PC-9 (cell line): ENCODE data around the gene GABRP. TPM values are rescaled to one million over a fixed set of nuclear protein-coding genes. Genes with fewer than 3 reads are reported as not detected.

ENCODE experiments used
- BruUV-seq: library from RNA; stranded (reverse); fragments of 400-500 nt; replicated peaks from 2 replicates; lab custom pipeline; 2021; lab: Mats Ljungman, UMichigan
- CTCF ChIA-PET: fragments of 300-600 bp; sonication (Branson Sonifier 250); formaldehyde crosslinking; loops from one replicate; lab custom pipeline; 2022; ENCODE audit warnings: antibody characterized with exemption; lab: Charles Lee
- POLR2A ChIA-PET: fragments of 300-600 bp; sonication (Branson Sonifier 250); formaldehyde crosslinking; loops from one replicate; lab custom pipeline; 2022; ENCODE audit warnings: antibody characterized with exemption; ENCODE audit not compliant: unreplicated experiment; lab: Charles Lee
- DNase-seq, 2 experiments: peaks; one replicate each; pipeline versions ENCODE4 v3.0.0 to v3.0.0-alpha.2; 2015 to 2022; ENCODE audit warnings: mixed read lengths in 1 of 2
- H2AFZ ChIP-seq: fragments of 200-600 bp; sonication (generic); 2 replicates; pipeline ENCODE4 v1.8.1; 2017; ENCODE audit warnings: antibody characterized with exemption
- H3F3A ChIP-seq: fragments of 200-600 bp; sonication (generic); 2 replicates; pipeline ENCODE4 v1.8.1; 2017; ENCODE audit warnings: antibody characterized with exemption, mild to moderate bottlenecking, low read depth; ENCODE audit not compliant: insufficient read depth
- H3K27ac ChIP-seq: fragments of 200-600 bp; sonication (generic); 2 replicates; pipeline ENCODE4 v1.6.1; 2016; ENCODE audit warnings: mixed run types
- H3K27me3 ChIP-seq: fragments of 200-600 bp; sonication (generic); 2 replicates; pipeline ENCODE4 v1.6.1; 2016; ENCODE audit warnings: low read depth, mixed run types; ENCODE audit not compliant: insufficient read depth
- H3K36me3 ChIP-seq: fragments of 200-600 bp; sonication (generic); 2 replicates; pipeline ENCODE4 v1.6.1; 2016; ENCODE audit warnings: low read depth, mixed run types
- H3K4me1 ChIP-seq: fragments of 200-600 bp; sonication (generic); replicated peaks from 2 replicates; pipeline ENCODE4 v1.6.1; 2016; ENCODE audit warnings: mixed run types; ENCODE audit not compliant: insufficient read depth
- H3K4me2 ChIP-seq: fragments of 200-600 bp; sonication (generic); 2 replicates; pipeline ENCODE4 v1.6.1; 2017; ENCODE audit warnings: mixed run types
- H3K4me3 ChIP-seq: fragments of 200-600 bp; sonication (generic); 2 replicates; pipeline ENCODE4 v1.6.1; 2016; ENCODE audit warnings: mixed run types
- H3K79me2 ChIP-seq: fragments of 200-600 bp; sonication (generic); 2 replicates; pipeline ENCODE4 v1.6.1; 2017; ENCODE audit warnings: low read depth, mixed run types
- H3K9me2 ChIP-seq: fragments of 200-600 bp; sonication (generic); 2 replicates; pipeline ENCODE4 v1.8.1; 2017; ENCODE audit warnings: mild to moderate bottlenecking; ENCODE audit not compliant: insufficient read depth
- H3K9me3 ChIP-seq: fragments of 200-600 bp; sonication (generic); 2 replicates; pipeline ENCODE4 v1.8.1; 2016; ENCODE audit warnings: low read depth; ENCODE audit not compliant: insufficient read depth
- H4K20me1 ChIP-seq: fragments of 200-600 bp; sonication (generic); 2 replicates; pipeline ENCODE4 v1.8.1; 2017; ENCODE audit not compliant: insufficient read depth
- CTCF ChIP-seq: fragments of 200-600 bp; sonication (generic); conservative IDR thresholded peaks from 2 replicates; pipeline ENCODE4 v1.6.1; 2017; ENCODE audit warnings: mixed run types, antibody characterized with exemption, mild to moderate bottlenecking, moderate library complexity
- EZH2 ChIP-seq: fragments of 200-600 bp; sonication (generic); IDR thresholded peaks from 2 replicates; pipeline ENCODE4 v1.8.0; 2017; ENCODE audit warnings: antibody characterized with exemption, low read depth
- intact Hi-C: fragments of 100-400 bp; cut with micrococcal nuclease; formaldehyde crosslinking; loops from one replicate; pipeline ENCODE4 v1.10.0; 2022; ENCODE audit not compliant: unreplicated experiment
- total RNA-seq: library from RNA; stranded (reverse); gene quantifications from 2 replicates; pipeline ENCODE4 v1.2.3, GENCODE V29; 2021

GABRP gene
- total RNA-seq, 1 experiment from 2014 or later: 2.1 TPM

- no peaks in the 10 kb centered on the region for H4K20me1 ChIP-seq
- no peaks in the 10 kb centered on the region for H3K36me3 ChIP-seq
- CTCF ChIA-PET: no interaction called here
- TF ChIP-seq EZH2 (no peak), CTCF (peak; percentile 58)
- H3K4me3 ChIP-seq: no peak overlapping the region
- no peaks in the 10 kb centered on the region for H3K9me3 ChIP-seq
- peak overlapping the region; percentile 96 for H3K27ac ChIP-seq
- peak overlapping the region; percentile 82 for H3K4me2 ChIP-seq
- peaks cover 8% of the 10 kb centered on the region; the same call in 1 of the 2 replicates for H3K79me2 ChIP-seq
- H3F3A ChIP-seq: peaks cover 55% of the 10 kb centered on the region
- POLR2A ChIA-PET: no interaction called here
- no peak overlapping the region for H2AFZ ChIP-seq
- intact Hi-C loops: loop anchor here (10.0 kb wide), 2 partner anchors 167 to 1157 kb away; no protein-coding TSS in a partner anchor
- BruUV-seq: no TSS peak
- peaks cover 78% of the 10 kb centered on the region for H3K4me1 ChIP-seq
- no peak for DNase-seq
- H3K9me2 ChIP-seq: no peaks in the 10 kb centered on the region
- H3K27me3 ChIP-seq: no peaks in the 10 kb centered on the region
Observed at GRCh38 chr5:170747851-170748250, 35.7 kb upstream of the GABRP start.

GRCh38 chr5:170748951-170749471 lies 34.5 kb upstream of the GABRP start:
- no peak for DNase-seq
- TF ChIP-seq CTCF (no peak), EZH2 (no peak)
- no peaks in the 10 kb centered on the region for H4K20me1 ChIP-seq
- H3K4me1 ChIP-seq: peaks cover 89% of the 10 kb centered on the region
- H3K27ac ChIP-seq: peak overlapping the region; percentile 96
- no peaks in the 10 kb centered on the region for H3K36me3 ChIP-seq
- intact Hi-C loops: loop anchor here (10.0 kb wide), 2 partner anchors 166 to 1156 kb away; no protein-coding TSS in a partner anchor
- H3K9me3 ChIP-seq: no peaks in the 10 kb centered on the region
- H3F3A ChIP-seq: peaks cover 61% of the 10 kb centered on the region
- peaks cover 8% of the 10 kb centered on the region; the same call in 1 of the 2 replicates for H3K79me2 ChIP-seq
- ChIA-PET CTCF (interaction anchor here (0.8 kb wide), 1 partner anchor 42 kb away, joined by 3 read pairs; no protein-coding TSS in a partner anchor), POLR2A (no interaction called here)
- BruUV-seq: no TSS peak
- peak overlapping the region; percentile 77 for H3K4me2 ChIP-seq
- no peak overlapping the region for H2AFZ ChIP-seq
- no peaks in the 10 kb centered on the region for H3K27me3 ChIP-seq
- H3K4me3 ChIP-seq: no peak overlapping the region
- H3K9me2 ChIP-seq: no peaks in the 10 kb centered on the region

- no peaks in the 10 kb centered on the region for H3K9me3 ChIP-seq
- DNase-seq: peak; percentile 74 to 99
- H3K4me1 ChIP-seq: peaks cover 86% of the 10 kb centered on the region
- no TSS peak for BruUV-seq
- TF ChIP-seq CTCF (no peak), EZH2 (no peak)
- H3K36me3 ChIP-seq: no peaks in the 10 kb centered on the region
- peaks cover 59% of the 10 kb centered on the region for H3F3A ChIP-seq
- H3K4me2 ChIP-seq: peak overlapping the region; percentile 77
- no peaks in the 10 kb centered on the region for H3K27me3 ChIP-seq
- no peak overlapping the region; the same call in 1 of the 2 replicates for H3K4me3 ChIP-seq
- peak overlapping the region; percentile 96 for H3K27ac ChIP-seq
- ChIA-PET POLR2A (interaction anchor here (1.1 kb wide), 1 partner anchor 23 kb away, joined by 8 read pairs; no protein-coding TSS in a partner anchor), CTCF (interaction anchor here (0.9 kb wide), 1 partner anchor 41 kb away, joined by 3 read pairs; no protein-coding TSS in a partner anchor)
- H3K9me2 ChIP-seq: no peaks in the 10 kb centered on the region
- intact Hi-C loops: loop anchor here (1.0 to 10.0 kb wide), 7 partner anchors 23 to 1155 kb away; partner anchors contain the start of gene NPM1
- H2AFZ ChIP-seq: no peak overlapping the region
- no peaks in the 10 kb centered on the region for H4K20me1 ChIP-seq
- H3K79me2 ChIP-seq: peaks cover 8% of the 10 kb centered on the region; the same call in 1 of the 2 replicates
Observed at GRCh38 chr5:170749911-170750431, 33.6 kb upstream of the GABRP start.
